ENCODE data around the gene PITPNC1.

DNA sequence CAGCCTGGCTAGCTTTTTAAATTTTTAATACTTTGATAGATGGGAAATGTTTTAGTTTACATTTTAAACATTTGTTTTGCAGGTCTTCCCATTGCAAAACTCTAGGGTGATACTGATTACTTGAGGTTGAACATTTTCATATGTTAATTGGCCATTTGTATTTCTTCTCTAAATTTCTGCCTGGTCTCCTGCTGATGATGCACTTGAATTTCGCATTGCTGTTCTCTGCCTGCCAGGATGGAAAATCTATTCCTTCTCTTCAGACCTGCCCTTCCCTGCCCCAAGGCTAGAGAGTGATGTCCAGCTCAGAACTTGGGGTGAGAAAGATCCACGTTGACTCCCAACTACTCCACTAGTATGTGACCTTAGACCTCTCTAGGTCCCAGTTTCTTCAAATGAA is 134.7 kb downstream of the PITPNC1 start:
- TF ChIP-seq CTCF (conservative IDR thresholded peaks at IDR 0.05; ENCODE audit: low read depth, low read length), result no peak
- no peak for TF ChIP-seq EZH2 (IDR thresholded peaks at IDR 0.05; ENCODE audit: borderline replicate concordance, low read depth, low read length, poor library complexity, severe bottlenecking)

Measured in A673 (cell line).